Measurements from ENCODE around the gene RBM42.
"Not testable (repeated sequence)": the region's sequence is repeated elsewhere in the genome, so short reads cannot be mapped to it uniquely, and the experiment has no call there.

The RBM42 gene

GRCh38 chr19:35628565-35629331 lies at the start of gene RBM42:
Gene RBM42, plus strand, starts transcription at chr19:35629036. Its CDS starts 118 bp downstream, at chr19:35629154.
- DNase-seq (ENCODE audit: low spot score): peak; percentile 99

GRCh38 chr19:35582760-35583159 lies 46.1 kb upstream of the RBM42 start:
- no peak for DNase-seq (ENCODE audit: low spot score)

DNA sequence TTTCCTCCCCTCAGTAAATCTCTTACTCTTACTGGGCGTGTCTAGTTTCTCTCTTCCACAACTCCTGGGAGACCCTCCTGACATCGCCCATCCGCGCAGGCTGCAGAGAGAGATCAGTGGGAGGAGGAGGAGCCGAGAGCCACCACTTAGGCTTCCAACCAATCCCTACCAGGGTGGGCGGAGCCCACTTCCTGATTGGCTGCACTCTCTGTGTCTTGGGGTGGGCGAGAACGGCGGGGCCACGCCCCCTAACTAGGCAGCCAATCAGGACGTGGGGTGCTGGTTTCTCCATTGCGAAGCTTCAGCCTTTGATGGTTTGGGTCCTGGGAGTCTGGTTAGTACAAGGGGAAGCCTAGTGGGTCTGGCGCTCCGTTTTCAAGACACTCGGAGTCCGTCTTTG lies 43.0 kb upstream of the RBM42 start, which contains the start of gene PMIS2:
Gene PMIS2, plus strand, starts transcription at position 326 of the 400 bp plus-strand sequence. CDS start 87 bp downstream, outside the sequence.
- peak; percentile 83 for DNase-seq (ENCODE audit: low spot score)

DNA sequence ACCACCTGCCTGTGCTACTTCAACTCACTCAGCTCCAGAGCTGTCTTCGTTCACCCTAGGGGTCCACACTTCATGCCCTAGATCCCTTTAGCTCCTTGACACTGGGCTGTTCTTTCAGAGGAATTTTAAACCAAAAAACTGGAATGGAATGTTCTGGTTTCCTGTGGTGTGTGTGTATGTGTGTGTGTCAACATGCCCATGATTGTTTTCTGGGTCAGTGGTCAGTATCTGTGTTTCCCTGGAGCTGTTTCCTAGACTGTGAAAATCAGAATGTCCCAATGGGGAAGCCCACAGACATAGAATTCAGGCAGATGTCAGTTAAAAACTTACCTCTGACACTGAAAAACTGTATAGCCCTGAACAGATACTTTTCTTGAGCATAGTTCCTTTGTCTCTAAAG lies 41.5 kb upstream of the RBM42 start:
- no peak for DNase-seq (ENCODE audit: low spot score)

GRCh38 chr19:35590875-35591274 lies 38.0 kb upstream of the RBM42 start:
- DNase-seq (ENCODE audit: low spot score): no peak

GRCh38 chr19:35592226-35592625 lies 36.6 kb upstream of the RBM42 start:
- DNase-seq (ENCODE audit: low spot score): peak; percentile 75

DNA sequence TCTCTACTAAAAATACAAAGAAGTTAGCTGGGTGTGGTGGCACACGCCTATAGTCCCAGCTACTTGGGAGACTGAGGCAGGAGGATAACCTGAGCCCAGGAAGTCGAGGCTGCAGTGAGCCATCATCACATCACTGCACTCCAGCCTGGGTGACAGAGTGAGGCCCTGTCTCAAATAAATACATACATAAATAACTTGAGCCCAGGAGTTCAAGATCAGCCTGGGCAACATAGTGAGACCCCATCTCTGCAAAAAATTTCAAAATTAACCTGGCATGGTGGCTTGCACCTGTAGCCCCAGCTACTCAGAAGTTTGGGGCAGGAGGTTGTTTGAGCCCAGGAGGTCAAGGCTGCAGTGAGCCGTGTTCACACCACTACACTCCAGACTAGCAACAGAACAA lies 33.8 kb upstream of the RBM42 start:
- DNase-seq (ENCODE audit: low spot score): not testable (repeated sequence)

DNA sequence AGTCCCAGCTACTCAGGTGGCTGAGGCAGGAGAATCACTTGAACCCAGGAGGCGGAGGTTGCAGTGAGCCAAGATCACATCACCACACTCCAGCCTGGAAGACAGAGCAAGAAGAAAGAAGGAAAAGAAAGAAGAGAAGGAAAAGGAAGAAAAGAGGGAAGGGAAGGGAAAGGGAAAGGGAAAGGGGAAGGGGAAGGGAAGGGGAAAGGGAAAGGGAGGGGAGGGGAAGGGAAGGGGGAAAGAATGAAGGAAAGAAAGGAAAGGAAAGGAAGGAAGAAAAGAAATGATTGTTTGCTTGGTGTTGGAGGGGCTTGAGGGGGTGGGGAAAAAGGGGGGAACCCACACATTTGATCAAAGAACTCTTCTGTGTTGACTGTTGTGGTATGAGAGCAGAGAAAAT lies 32.9 kb upstream of the RBM42 start:
- no peak for DNase-seq (ENCODE audit: low spot score)

DNA sequence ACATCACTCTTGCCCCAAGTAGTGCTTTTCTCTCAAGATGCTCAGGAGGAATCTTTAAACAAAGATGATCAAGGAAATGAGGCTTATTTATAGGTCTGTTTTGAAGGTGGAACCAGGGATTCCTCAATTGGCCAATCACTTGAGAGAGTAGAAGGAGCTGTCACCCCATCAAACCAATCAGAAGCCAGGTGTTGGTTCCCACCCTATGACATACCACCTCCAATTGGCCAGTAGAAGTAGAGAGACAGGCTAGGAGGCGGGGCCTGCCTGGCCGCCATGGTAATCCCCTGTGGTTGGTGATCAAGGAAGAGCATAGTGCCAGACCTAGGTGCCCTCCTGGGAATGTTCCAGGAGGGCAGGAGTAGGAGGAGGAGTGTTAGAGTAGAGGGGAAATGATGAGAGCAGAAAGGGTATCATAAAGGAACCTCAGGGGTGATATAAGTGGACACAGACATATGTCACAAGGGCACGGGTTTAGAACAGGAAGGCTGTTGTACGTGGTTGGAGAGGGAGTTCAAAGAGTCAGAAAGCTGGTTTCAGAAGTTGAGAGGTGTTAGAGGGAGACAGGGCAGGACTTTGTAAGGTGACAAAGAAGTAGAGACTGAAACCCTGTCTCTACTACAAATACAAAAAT lies 32.4 kb upstream of the RBM42 start:
- peak; percentile 62 for DNase-seq (ENCODE audit: low spot score)

DNA sequence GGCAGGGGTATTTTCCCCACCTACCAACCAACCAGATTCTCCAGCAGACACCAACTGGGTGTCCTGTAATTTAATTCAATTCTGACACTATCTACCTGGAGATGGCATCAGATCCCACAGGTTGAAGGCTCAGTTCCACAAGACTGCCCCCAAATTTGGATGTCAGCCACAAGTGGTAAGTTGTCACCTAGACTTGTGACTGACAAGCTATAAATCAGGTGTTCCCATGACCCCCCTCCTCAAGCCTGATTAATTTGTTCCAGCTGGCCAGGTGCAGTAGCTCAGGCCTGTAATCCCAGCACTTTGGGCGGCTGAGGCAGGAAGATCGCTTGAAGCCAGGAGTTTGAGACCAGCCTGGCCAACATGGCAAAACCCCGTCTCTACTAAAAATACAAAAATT lies 26.9 kb upstream of the RBM42 start:
- DNase-seq (ENCODE audit: low spot score): no peak

GRCh38 chr19:35604436-35604835 lies 24.4 kb upstream of the RBM42 start:
- DNase-seq (ENCODE audit: low spot score): not testable (repeated sequence)

DNA sequence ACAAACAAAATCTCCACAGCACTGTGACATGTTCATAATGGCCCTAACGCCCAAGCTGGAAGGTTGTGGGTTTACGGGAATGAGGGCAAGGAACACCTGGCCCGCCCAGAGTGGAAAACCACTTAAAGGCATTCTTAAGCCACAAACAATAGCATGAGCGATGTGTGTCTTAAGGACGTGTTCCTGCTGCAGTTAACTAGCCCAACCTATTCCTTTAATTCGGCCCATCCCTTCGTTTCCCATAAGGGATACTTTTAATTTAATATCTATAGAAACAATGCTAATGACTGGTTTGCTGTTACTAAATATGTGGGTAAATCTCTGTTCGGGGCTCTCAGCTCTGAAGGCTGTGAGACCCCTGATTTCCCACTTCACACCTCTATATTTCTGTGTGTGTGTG lies 21.7 kb upstream of the RBM42 start:
- DNase-seq (ENCODE audit: low spot score): not testable (repeated sequence)

DNA sequence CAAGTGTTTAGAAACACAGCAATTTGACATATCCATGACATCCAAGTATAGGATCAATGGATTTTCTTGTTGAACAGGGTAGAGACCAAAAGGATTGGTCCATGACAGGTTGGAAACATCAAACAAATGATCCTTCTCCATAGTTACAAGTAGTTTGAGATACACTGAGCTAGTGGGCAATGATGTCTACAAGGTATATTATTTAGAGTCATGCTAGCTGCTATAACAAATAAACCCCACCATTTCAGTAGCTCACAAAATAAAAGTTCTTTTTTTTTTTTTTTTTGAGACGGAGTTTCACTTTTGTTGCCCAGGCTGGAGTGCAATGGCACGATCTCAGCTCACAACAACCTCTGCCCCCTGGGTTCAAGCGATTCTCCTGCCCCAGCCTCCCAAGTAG lies 21.2 kb upstream of the RBM42 start:
- DNase-seq (ENCODE audit: low spot score): no peak

DNA sequence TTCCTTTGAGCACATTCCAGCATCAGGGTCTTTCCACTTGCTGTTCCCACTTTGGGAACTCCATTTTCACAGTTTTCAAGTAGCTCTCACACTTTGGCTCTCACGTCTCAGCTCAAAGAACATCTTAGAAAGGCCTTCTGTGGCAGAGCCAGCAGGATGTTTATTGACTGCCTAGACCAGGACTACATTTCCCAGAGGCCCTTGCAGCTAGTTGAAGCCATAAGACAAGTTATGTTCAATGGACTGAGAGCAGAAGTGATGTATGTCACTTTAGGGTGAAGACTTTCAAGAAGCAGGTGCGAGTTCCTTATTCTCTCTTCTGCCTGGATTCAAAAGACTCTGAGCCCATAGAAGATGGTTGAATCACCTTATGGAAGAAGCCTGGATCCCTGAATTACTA lies 20.6 kb upstream of the RBM42 start:
- DNase-seq (ENCODE audit: low spot score): no peak

DNA sequence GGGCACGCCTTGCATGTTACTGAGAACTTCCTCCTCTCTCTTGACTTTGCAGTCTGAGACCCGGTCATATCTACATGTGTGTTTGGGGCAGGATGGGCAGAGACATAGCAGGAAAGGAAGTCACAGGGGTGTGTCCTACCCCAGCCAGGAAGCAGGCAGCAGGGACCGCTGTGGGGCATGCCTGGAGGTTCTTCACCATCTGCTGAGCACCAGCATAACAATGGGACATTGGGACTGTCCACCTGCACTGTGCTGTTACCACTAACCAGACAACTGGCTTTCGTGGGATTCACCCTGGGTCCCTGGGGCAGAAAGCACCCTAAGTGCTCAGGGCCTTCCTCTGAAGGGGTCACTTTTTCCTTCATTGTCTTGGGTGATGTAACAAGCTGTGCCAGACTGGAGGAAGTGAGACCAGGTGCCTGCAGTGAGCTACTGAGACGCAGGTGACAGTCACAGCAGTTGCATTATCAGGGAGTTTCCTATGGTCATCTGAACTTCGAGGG lies 18.9 kb upstream of the RBM42 start:
- DNase-seq (ENCODE audit: low spot score): no peak

GRCh38 chr19:35612224-35612558 lies 16.6 kb upstream of the RBM42 start:
- DNase-seq (ENCODE audit: low spot score): no peak

DNA sequence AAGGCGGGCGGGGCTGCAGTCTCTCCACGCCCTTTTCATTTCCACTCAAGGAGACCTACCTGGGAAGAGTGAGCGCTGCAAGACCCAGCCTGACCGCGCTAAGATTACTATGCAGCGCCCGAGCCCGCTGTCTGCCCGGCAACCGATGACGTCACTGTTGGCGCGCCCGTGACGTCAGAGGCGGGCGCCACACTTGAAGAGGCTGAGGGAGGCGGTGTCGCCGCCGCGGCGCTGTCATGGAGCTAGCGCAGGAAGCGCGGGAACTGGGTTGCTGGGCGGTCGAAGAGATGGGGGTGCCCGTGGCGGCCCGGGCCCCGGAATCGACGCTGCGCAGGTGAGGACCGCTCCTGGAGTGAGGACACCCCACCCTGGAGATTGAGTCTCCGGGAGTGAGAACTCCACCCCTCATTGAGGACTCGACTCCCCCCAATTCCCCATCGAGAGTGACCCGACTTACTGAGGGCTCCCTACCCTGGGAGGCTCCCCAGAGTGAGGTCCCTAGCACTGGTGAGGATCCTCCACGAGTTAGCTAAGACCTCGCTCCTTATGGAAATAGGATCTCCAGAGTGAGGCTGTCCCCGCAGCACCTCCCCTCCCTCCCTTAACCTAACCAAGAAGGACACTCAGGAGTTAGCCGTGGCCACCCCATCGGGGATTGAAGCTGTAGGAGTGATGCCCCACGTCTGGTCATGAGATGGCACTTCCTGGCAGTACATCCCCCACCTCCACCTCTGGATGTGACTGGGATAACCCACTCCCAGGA lies 16.1 kb upstream of the RBM42 start, which contains the start of gene HAUS5:
Gene HAUS5, plus strand, starts transcription at position 177 of the 763 bp plus-strand sequence. Its CDS starts 60 bp downstream, at position 237.
- DNase-seq (ENCODE audit: low spot score): peak; percentile 99

- no peak for DNase-seq (ENCODE audit: low spot score)
These were observed 15.3 kb upstream of the RBM42 start for GRCh38 chr19:35613574-35613973.

DNA sequence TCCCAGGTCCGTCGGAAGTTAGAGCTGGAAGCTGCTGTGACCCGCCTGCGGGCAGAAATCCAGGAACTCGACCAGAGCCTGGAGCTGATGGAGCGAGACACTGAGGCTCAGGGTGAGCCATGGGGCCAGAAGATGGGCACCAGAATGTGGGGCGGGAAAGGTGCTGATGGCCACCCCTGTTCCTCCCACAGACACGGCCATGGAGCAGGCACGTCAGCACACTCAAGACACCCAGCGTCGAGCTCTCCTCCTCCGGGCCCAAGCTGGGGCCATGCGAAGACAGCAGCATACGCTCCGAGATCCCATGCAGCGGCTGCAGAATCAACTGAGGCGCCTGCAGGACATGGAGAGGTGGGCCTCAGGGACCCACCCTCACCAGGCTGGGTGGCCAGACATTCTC lies 13.8 kb upstream of the RBM42 start:
- DNase-seq (ENCODE audit: low spot score): no peak

- no peak for DNase-seq (ENCODE audit: low spot score)
These were observed 10.0 kb upstream of the RBM42 start for GRCh38 chr19:35618857-35619256.

- DNase-seq (ENCODE audit: low spot score): no peak
These were observed 9.4 kb upstream of the RBM42 start for GRCh38 chr19:35619290-35619923.

DNA sequence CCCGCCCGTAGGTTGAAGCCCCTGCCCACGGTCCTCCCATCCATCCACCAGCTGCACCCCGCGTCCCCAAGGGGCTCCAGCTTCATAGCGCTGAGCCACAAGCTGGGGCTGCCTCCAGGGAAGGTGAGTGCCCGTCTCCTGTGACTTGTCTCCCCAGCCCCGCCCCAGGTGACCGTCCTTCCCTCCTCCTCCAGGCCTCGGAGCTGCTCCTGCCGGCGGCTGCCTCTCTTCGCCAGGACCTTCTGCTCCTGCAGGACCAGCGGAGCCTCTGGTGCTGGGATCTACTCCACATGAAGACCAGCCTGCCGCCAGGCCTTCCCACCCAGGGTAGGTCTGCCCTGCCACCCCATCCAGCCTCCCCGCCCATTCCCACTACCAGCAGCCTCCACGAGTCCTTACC lies 8.8 kb upstream of the RBM42 start:
- no peak for DNase-seq (ENCODE audit: low spot score)

Measured in iPS-NIHi11 (cell line).